Lower leg skin (tissue), 3 donors: ENCODE results near the gene CPEB3.

Experiments used
- CTCF ChIP-seq, 3 donors: fragments of 450-650 bp; IDR thresholded peaks; one replicate each; pipeline ENCODE4 v1.5.1; 2016; ENCODE audit warnings: antibody characterized with exemption in 3 of 3, mild to moderate bottlenecking in 3 of 3, moderate library complexity in 2 of 3
- POLR2A ChIP-seq, 2 donors: fragments of 450-650 bp; IDR thresholded peaks; one replicate each; pipeline ENCODE4 v1.6.1; 2016 to 2017; ENCODE audit warnings: antibody characterized with exemption in 2 of 2, mild to moderate bottlenecking in 1 of 2, moderate library complexity in 1 of 2

GRCh38 chr10:92164036-92164696 lies 126.7 kb downstream of the CPEB3 start:
- TF ChIP-seq CTCF (IDR thresholded peaks at IDR 0.05) (no peak), POLR2A (IDR thresholded peaks at IDR 0.05) (no peak)
